NT2/D1 (cell line): ENCODE results near the gene ADGRF4.

ENCODE experiments used
- DNase-seq: peaks from one replicate; pipeline ENCODE4 v3.0.0-alpha.2; 2011; ENCODE audit warnings: low read depth, low spot score
- H3K27me3 ChIP-seq: 2 replicates; pipeline ENCODE4 v1.6.0; 2011; ENCODE audit warnings: mild to moderate bottlenecking; ENCODE audit not compliant: insufficient read length, insufficient read depth
- H3K36me3 ChIP-seq: 2 replicates; pipeline ENCODE4 v1.6.1; 2011; ENCODE audit warnings: mild to moderate bottlenecking, low read length, mixed read lengths; ENCODE audit not compliant: insufficient read depth, insufficient read length
- H3K4me1 ChIP-seq: 2 replicates; pipeline ENCODE4 v1.5.1; 2011; ENCODE audit not compliant: insufficient read depth, insufficient read length
- H3K4me3 ChIP-seq: 2 replicates; pipeline ENCODE4 v1.5.1; 2011; ENCODE audit warnings: low read depth; ENCODE audit not compliant: insufficient read length
- H3K9ac ChIP-seq: 2 replicates; pipeline ENCODE4 v1.6.0; 2011; ENCODE audit warnings: low read depth; ENCODE audit not compliant: insufficient read length
- H3K9me3 ChIP-seq: 2 replicates; pipeline ENCODE4 v1.5.1; 2011; ENCODE audit warnings: mild to moderate bottlenecking, low read length; ENCODE audit not compliant: insufficient read depth
- SUZ12 ChIP-seq: IDR thresholded peaks from 2 replicates; pipeline ENCODE4 v1.6.1; 2011; ENCODE audit not compliant: insufficient read length, insufficient read depth; ENCODE audit errors: extremely low read depth
- YY1 ChIP-seq: IDR thresholded peaks from 2 replicates; pipeline ENCODE4 v1.6.1; 2011; ENCODE audit not compliant: insufficient read length, insufficient read depth
- ZNF274 ChIP-seq: IDR thresholded peaks from 2 replicates; pipeline ENCODE4 v1.6.1; 2011; ENCODE audit warnings: mild to moderate bottlenecking, low read depth, low read length

ADGRF4 gene

GRCh38 chr6:47677381-47678100 is 20.8 kb upstream of the ADGRF4 start:
- Histone ChIP-seq H3K36me3 (no peaks in the 10 kb centered on the region), H3K9ac (no peak overlapping the region), H3K9me3 (no peaks in the 10 kb centered on the region), H3K27me3 (no peaks in the 10 kb centered on the region), H3K4me3 (no peak overlapping the region), H3K4me1 (no peaks in the 10 kb centered on the region)
- DNase-seq: no peak
- TF ChIP-seq YY1: no peak
- no peak for TF ChIP-seq SUZ12
- no peak for TF ChIP-seq ZNF274

GRCh38 chr6:47678739-47679138 is 19.6 kb upstream of the ADGRF4 start:
- Histone ChIP-seq H3K27me3 (no peaks in the 10 kb centered on the region), H3K4me3 (no peak overlapping the region), H3K9ac (no peak overlapping the region), H3K4me1 (no peaks in the 10 kb centered on the region), H3K36me3 (no peaks in the 10 kb centered on the region), H3K9me3 (no peaks in the 10 kb centered on the region)
- TF ChIP-seq SUZ12: no peak
- TF ChIP-seq YY1: no peak
- no peak for TF ChIP-seq ZNF274
- no peak for DNase-seq

- H3K4me1 ChIP-seq: no peaks in the 10 kb centered on the region
- H3K27me3 ChIP-seq: no peaks in the 10 kb centered on the region
- TF ChIP-seq ZNF274 (no peak), SUZ12 (no peak), YY1 (no peak)
- no peak overlapping the region for H3K4me3 ChIP-seq
- H3K9me3 ChIP-seq: no peaks in the 10 kb centered on the region
- no peak overlapping the region for H3K9ac ChIP-seq
- no peaks in the 10 kb centered on the region for H3K36me3 ChIP-seq
- DNase-seq: no peak
These were observed 19.0 kb upstream of the ADGRF4 start for GRCh38 chr6:47679322-47679906.

GRCh38 chr6:47680051-47680450 is 18.3 kb upstream of the ADGRF4 start:
- H3K4me3 ChIP-seq: no peak overlapping the region
- H3K4me1 ChIP-seq: no peaks in the 10 kb centered on the region
- H3K27me3 ChIP-seq: no peaks in the 10 kb centered on the region
- no peaks in the 10 kb centered on the region for H3K9me3 ChIP-seq
- no peak for DNase-seq
- H3K9ac ChIP-seq: no peak overlapping the region
- H3K36me3 ChIP-seq: no peaks in the 10 kb centered on the region
- TF ChIP-seq ZNF274: no peak
- no peak for TF ChIP-seq YY1
- TF ChIP-seq SUZ12: no peak

GRCh38 chr6:47680724-47681123 is 17.7 kb upstream of the ADGRF4 start:
- H3K4me3 ChIP-seq: no peak overlapping the region
- no peaks in the 10 kb centered on the region for H3K27me3 ChIP-seq
- TF ChIP-seq ZNF274 (no peak), SUZ12 (no peak), YY1 (no peak)
- DNase-seq: no peak
- H3K9ac ChIP-seq: no peak overlapping the region
- no peaks in the 10 kb centered on the region for H3K4me1 ChIP-seq
- no peaks in the 10 kb centered on the region for H3K9me3 ChIP-seq
- H3K36me3 ChIP-seq: no peaks in the 10 kb centered on the region

- Histone ChIP-seq H3K36me3 (no peaks in the 10 kb centered on the region), H3K27me3 (no peaks in the 10 kb centered on the region), H3K4me3 (no peak overlapping the region), H3K4me1 (no peaks in the 10 kb centered on the region), H3K9ac (no peak overlapping the region), H3K9me3 (no peaks in the 10 kb centered on the region)
- DNase-seq: no peak
- no peak for TF ChIP-seq YY1
- TF ChIP-seq SUZ12: no peak
- no peak for TF ChIP-seq ZNF274
These were observed 17.0 kb upstream of the ADGRF4 start for GRCh38 chr6:47681201-47681990.

GRCh38 chr6:47686411-47686810 is 12.0 kb upstream of the ADGRF4 start:
- Histone ChIP-seq H3K4me1 (no peaks in the 10 kb centered on the region), H3K9me3 (no peaks in the 10 kb centered on the region), H3K27me3 (no peaks in the 10 kb centered on the region), H3K9ac (no peak overlapping the region), H3K36me3 (no peaks in the 10 kb centered on the region), H3K4me3 (no peak overlapping the region)
- DNase-seq: no peak
- no peak for TF ChIP-seq SUZ12
- TF ChIP-seq YY1: no peak
- no peak for TF ChIP-seq ZNF274
